Measurements from ENCODE around the gene RPL23. TPM values are rescaled to one million over a fixed set of nuclear protein-coding genes. Genes with fewer than 3 reads are reported as not detected.
A peak's percentile ranks its signal among the peaks of the same experiment; 100 is the strongest.

Gene RPL23
- total and polyA plus RNA-seq, 10 of the 15 experiments (the other 5 are each of a cell fraction or from before 2014, with no cell fraction given) = 2,200 to 4,821 (median 3,043) TPM

GRCh38 chr17:38898812-38899348, 45.4 kb upstream of the RPL23 start (continued):
- TF ChIP-seq BHLHE40 (IDR thresholded peaks at IDR 0.05; ENCODE audit: borderline replicate concordance in 1 of 2, low read depth in 2 of 2, low read length in 1 of 2) (peak; percentile 37 to 46; a peak in 2 of 4 replicates), ZBTB4 (CRISPR knock-in tag; IDR thresholded peaks at IDR 0.05) (0 out of 2 replicates have a peak, but pooled peaks have one; percentile 28), NBN (IDR thresholded peaks at IDR 0.05) (peak; percentile 87), HDGF (IDR thresholded peaks at IDR 0.05) (peak; percentile 67), RUNX3 (IDR thresholded peaks at IDR 0.05; ENCODE audit: low read length) (peak; percentile 88), SIN3A (IDR thresholded peaks at IDR 0.05; ENCODE audit: low read depth, low read length) (0 out of 2 replicates have a peak, but pooled peaks have one; percentile 37), CREM (IDR thresholded peaks at IDR 0.05; ENCODE audit: low read depth) (peak; percentile 82), ZNF217 (IDR thresholded peaks at IDR 0.05) (0 out of 2 replicates have a peak, but pooled peaks have one; percentile 36), SRF (IDR thresholded peaks at IDR 0.05; ENCODE audit: low read depth in 2 of 2, low read length in 2 of 2) (0 out of 4 replicates have a peak, but pooled peaks of 1 of the 2 experiments have one; percentile 17), SMAD5 (IDR thresholded peaks at IDR 0.05; ENCODE audit: low read depth) (peak; percentile 41; the same call in 1 of the 2 replicates), SPI1 (IDR thresholded peaks at IDR 0.05; ENCODE audit: borderline replicate concordance, insufficient read depth, low read depth, low read length) (peak; percentile 27; the same call in 1 of the 2 replicates), LARP7 (IDR thresholded peaks at IDR 0.05) (no peak), ATF7 (IDR thresholded peaks at IDR 0.05; ENCODE audit: low read depth) (peak; percentile 66), EZH2 (IDR thresholded peaks at IDR 0.05; ENCODE audit: borderline replicate concordance, control insufficient read depth, low read depth, low read length) (no peak), NR2C1 (IDR thresholded peaks at IDR 0.05) (peak; percentile 78), IKZF2 (IDR thresholded peaks at IDR 0.05) (peak; percentile 74 to 81; a peak in 3 of 4 replicates), POU2F2 (IDR thresholded peaks at IDR 0.05; ENCODE audit: borderline replicate concordance, low read depth, low read length) (no peak), RELB (IDR thresholded peaks at IDR 0.05; ENCODE audit: low read depth) (peak; percentile 41; the same call in 1 of the 2 replicates), RFX5 (IDR thresholded peaks at IDR 0.05; ENCODE audit: low read depth, low read length) (no peak), CEBPB (IDR thresholded peaks at IDR 0.05; ENCODE audit: borderline replicate concordance in 1 of 2, low read depth in 2 of 2, low read length in 2 of 2) (no peak), ETV6 (conservative IDR thresholded peaks at IDR 0.05 in 1 of 2, IDR thresholded peaks at IDR 0.05 in 1 of 2; ENCODE audit: borderline replicate concordance in 1 of 2, low read depth in 1 of 2) (peak in 1 of 2 experiments; percentile 98; a peak in 2 of 4 replicates), SP1 (IDR thresholded peaks at IDR 0.05; ENCODE audit: low read depth, low read length) (peak; percentile 65), YY1 (IDR thresholded peaks at IDR 0.05; ENCODE audit: low read depth, low read length) (peak; percentile 20; the same call in 1 of the 2 replicates), IRF4 (IDR thresholded peaks at IDR 0.05; ENCODE audit: low read depth, low read length) (0 out of 2 replicates have a peak, but pooled peaks have one; percentile 9), NFIC (IDR thresholded peaks at IDR 0.05; ENCODE audit: low read depth, low read length) (peak; percentile 79)
- TF ChIP-seq, protein P1, sequence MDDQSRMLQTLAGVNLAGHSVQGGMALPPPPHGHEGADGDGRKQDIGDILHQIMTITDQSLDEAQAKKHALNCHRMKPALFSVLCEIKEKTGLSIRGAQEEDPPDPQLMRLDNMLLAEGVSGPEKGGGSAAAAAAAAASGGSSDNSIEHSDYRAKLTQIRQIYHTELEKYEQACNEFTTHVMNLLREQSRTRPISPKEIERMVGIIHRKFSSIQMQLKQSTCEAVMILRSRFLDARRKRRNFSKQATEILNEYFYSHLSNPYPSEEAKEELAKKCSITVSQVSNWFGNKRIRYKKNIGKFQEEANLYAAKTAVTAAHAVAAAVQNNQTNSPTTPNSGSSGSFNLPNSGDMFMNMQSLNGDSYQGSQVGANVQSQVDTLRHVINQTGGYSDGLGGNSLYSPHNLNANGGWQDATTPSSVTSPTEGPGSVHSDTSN (IDR thresholded peaks at IDR 0.05; ENCODE audit: insufficient replicate concordance, low read depth, low read length) = peak; percentile 3

All from GM12878 (cell line).